ENCODE data around the gene PON3. TPM values are rescaled to one million over a fixed set of nuclear protein-coding genes. Genes with fewer than 3 reads are reported as not detected.
A peak's percentile ranks its signal among the peaks of the same experiment; 100 is the strongest.

The PON3 gene
- total and polyA plus RNA-seq, 12 donors = 0.23 to 2.7 (median 0.64) TPM; not detected in 1

GRCh38 chr7:95411036-95411435, 14.9 kb upstream of the PON3 start:
- Histone ChIP-seq H3K4me3 (no peak overlapping the region), H3K9me3 (no peaks in the 10 kb centered on the region), H3K36me3 (peaks cover 0 to 98% (median 21%) of the 10 kb centered on the region in 9 donors), H3K27me3 (no peaks in the 10 kb centered on the region), H3K4me1 (no peaks in the 10 kb centered on the region), H3K27ac (no peak overlapping the region)
- ATAC-seq (no peak), DNase-seq (no peak)
- WGBS, 2 donors = 96 to 97% methylated on average over 3 of the region's 3 CpGs
- intact Hi-C loops (cut with DNase I) = no loop called here
- no peak for TF ChIP-seq CTCF (IDR thresholded peaks at IDR 0.05)

- Histone ChIP-seq H3K36me3 (peaks cover 0 to 86% (median 15%) of the 10 kb centered on the region in 9 donors), H3K4me1 (peaks cover 0 to 8% (median 0%) of the 10 kb centered on the region in 9 donors)
- 55 to 72% methylated on average over 2 of the region's 2 CpGs for WGBS, 2 donors
These were observed 11.6 kb upstream of the PON3 start for GRCh38 chr7:95407751-95408150.

DNA sequence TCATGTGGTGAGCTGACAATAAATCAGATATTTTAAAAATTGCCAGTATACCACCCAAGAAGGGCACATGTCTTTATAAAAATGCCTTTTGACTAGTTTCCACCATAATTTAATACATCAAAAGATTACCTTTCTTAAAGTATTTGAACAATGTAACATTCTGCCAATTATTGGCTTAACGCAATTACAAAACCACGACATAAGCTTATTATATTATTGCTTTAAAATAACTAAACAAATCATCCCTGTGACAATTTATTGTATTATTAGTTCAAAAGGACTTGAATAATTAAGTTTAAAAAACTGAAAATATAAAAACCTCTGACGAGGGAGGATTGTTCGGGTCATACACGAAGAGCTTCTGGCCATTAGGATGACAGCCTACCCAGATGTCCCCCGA, 9.6 kb upstream of the PON3 start:
- peaks cover 0 to 8% (median 0%) of the 10 kb centered on the region in 9 donors for H3K4me1 ChIP-seq
- peaks cover 0 to 70% (median 9%) of the 10 kb centered on the region in 9 donors for H3K36me3 ChIP-seq
- DNase-seq (no peak), ATAC-seq (no peak)
- no peaks in the 10 kb centered on the region for H3K27me3 ChIP-seq
- no peak overlapping the region for H3K27ac ChIP-seq
- TF ChIP-seq CTCF (IDR thresholded peaks at IDR 0.05) = no peak
- H3K4me3 ChIP-seq = no peak overlapping the region
- H3K9me3 ChIP-seq = no peaks in the 10 kb centered on the region
- intact Hi-C loops (cut with DNase I) = no loop called here
- 99% methylated on average over 6 of the region's 6 CpGs for WGBS, 2 donors

More at GRCh38 chr7:95407751-95408150, 11.6 kb upstream of the PON3 start:
- no peak for DNase-seq
- no peak for ATAC-seq
- intact Hi-C loops (cut with DNase I) = no loop called here
- no peak for TF ChIP-seq CTCF (IDR thresholded peaks at IDR 0.05)
- Histone ChIP-seq H3K4me3 (no peak overlapping the region), H3K27me3 (no peaks in the 10 kb centered on the region), H3K27ac (no peak overlapping the region), H3K9me3 (no peaks in the 10 kb centered on the region)

DNA sequence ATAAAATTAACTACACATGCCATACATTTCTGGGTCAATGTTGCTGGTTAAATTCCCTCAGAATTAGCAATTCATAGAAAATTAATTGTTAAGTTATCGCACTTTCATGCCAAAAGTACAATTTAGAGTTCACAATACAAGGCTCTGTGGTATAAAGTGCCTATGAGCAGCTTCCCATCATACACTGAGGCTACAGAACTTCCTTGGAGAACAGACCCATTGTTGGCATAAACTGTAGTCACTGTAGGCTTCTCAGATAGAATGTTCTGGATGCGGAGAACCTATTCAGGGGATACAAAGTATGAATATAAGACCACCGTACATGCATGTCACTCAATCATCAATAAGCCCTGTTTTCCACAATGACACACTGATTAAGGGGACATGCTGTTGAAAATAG, 9.0 kb upstream of the PON3 start:
- H3K27me3 ChIP-seq = no peaks in the 10 kb centered on the region
- WGBS, 2 donors = 93 to 97% methylated on average over 3 of the region's 3 CpGs
- intact Hi-C loops (cut with DNase I) = no loop called here

More for the DNA sequence above, 9.0 kb upstream of the PON3 start:
- TF ChIP-seq CTCF (IDR thresholded peaks at IDR 0.05) = no peak
- no peaks in the 10 kb centered on the region for H3K9me3 ChIP-seq
- DNase-seq = no peak
- H3K36me3 ChIP-seq = peaks cover 0 to 64% (median 6%) of the 10 kb centered on the region in 9 donors
- H3K4me3 ChIP-seq = no peak overlapping the region
- peaks cover 0 to 8% (median 0%) of the 10 kb centered on the region in 9 donors for H3K4me1 ChIP-seq
- ATAC-seq = no peak
- peak overlapping the region in 1 of 10 donors; percentile 18 for H3K27ac ChIP-seq
